GM23248 (cell line): ENCODE measurements around the gene C2orf74. TPM values are rescaled to one million over a fixed set of nuclear protein-coding genes. Genes with fewer than 3 reads are reported as not detected.
"Not testable (repeated sequence)": the region's sequence is repeated elsewhere in the genome, so short reads cannot be mapped to it uniquely, and the experiment has no call there.

Source experiments
- DNase-seq: peaks from one replicate; pipeline ENCODE4 v3.0.0-alpha.2; 2015
- H2AFZ ChIP-seq: fragments of 200-600 bp; sonication (generic); 2 replicates; pipeline ENCODE4 v1.6.1; 2016; ENCODE audit warnings: antibody characterized with exemption
- H3F3A ChIP-seq: fragments of 200-600 bp; sonication (generic); 2 replicates; pipeline ENCODE4 v1.6.1; 2016; ENCODE audit warnings: mild to moderate bottlenecking, antibody characterized with exemption, mixed run types; ENCODE audit not compliant: insufficient read depth
- H3K27ac ChIP-seq: fragments of 200-600 bp; sonication (generic); 2 replicates; pipeline ENCODE4 v1.5.1; 2016; ENCODE audit warnings: mild to moderate bottlenecking
- H3K27me3 ChIP-seq: fragments of 200-600 bp; sonication (generic); replicated peaks from 2 replicates; pipeline ENCODE4 v1.6.1; 2016; ENCODE audit warnings: mild to moderate bottlenecking; ENCODE audit not compliant: insufficient read depth
- H3K36me3 ChIP-seq: fragments of 200-600 bp; sonication (generic); 2 replicates; pipeline ENCODE4 v1.6.1; 2016; ENCODE audit warnings: low read depth, mild to moderate bottlenecking
- H3K4me1 ChIP-seq: fragments of 200-600 bp; sonication (generic); 2 replicates; pipeline ENCODE4 v1.6.1; 2016; ENCODE audit warnings: mild to moderate bottlenecking; ENCODE audit not compliant: insufficient read depth
- H3K4me2 ChIP-seq: fragments of 200-600 bp; sonication (generic); one replicate; pipeline ENCODE4 v1.6.1; 2016; ENCODE audit warnings: mild to moderate bottlenecking; ENCODE audit not compliant: unreplicated experiment
- H3K4me3 ChIP-seq: fragments of 200-600 bp; sonication (generic); 2 replicates; pipeline ENCODE4 v1.5.1; 2016; ENCODE audit warnings: mild to moderate bottlenecking
- H3K79me2 ChIP-seq: fragments of 200-600 bp; sonication (generic); 2 replicates; pipeline ENCODE4 v1.6.1; 2016; ENCODE audit warnings: mild to moderate bottlenecking; ENCODE audit not compliant: insufficient read depth
- H3K9ac ChIP-seq: fragments of 200-600 bp; sonication (generic); 2 replicates; pipeline ENCODE4 v1.6.1; 2016; ENCODE audit warnings: mild to moderate bottlenecking
- H3K9me2 ChIP-seq: fragments of 200-600 bp; sonication (generic); 2 replicates; pipeline ENCODE4 v1.6.1; 2016; ENCODE audit warnings: mixed run types, mild to moderate bottlenecking, moderate library complexity; ENCODE audit not compliant: insufficient read depth
- H3K9me3 ChIP-seq: fragments of 200-600 bp; sonication (generic); one replicate; pipeline ENCODE4 v1.6.1; 2017; ENCODE audit warnings: low read depth
- H4K20me1 ChIP-seq: fragments of 200-600 bp; sonication (generic); 2 replicates; pipeline ENCODE4 v1.6.0; 2016; ENCODE audit not compliant: insufficient read depth
- EZH2 ChIP-seq: fragments of 200-600 bp; sonication (generic); IDR thresholded peaks from 2 replicates; pipeline ENCODE4 v1.6.1; 2018; ENCODE audit warnings: antibody characterized with exemption, mild to moderate bottlenecking; ENCODE audit not compliant: insufficient read depth, poor library complexity, severe bottlenecking
- EZH2phosphoT487 ChIP-seq: fragments of 200-600 bp; sonication (generic); IDR thresholded peaks from 2 replicates; pipeline ENCODE4 v1.6.1; 2018; ENCODE audit warnings: antibody characterized with exemption, moderate library complexity, mild to moderate bottlenecking, low read depth; ENCODE audit not compliant: insufficient read depth
- WGBS, 2 experiments: methylation state at CpG; one replicate each; pipeline ENCODE4 v1.1.6; 2015 to 2017; ENCODE audit warnings: low lambda C conversion rate in 2 of 2, low coverage in 1 of 2; ENCODE audit errors: missing lambda C conversion rate in 2 of 2; 5-methylcytosine and 5-hydroxymethylcytosine counted together
- in situ Hi-C: fragments of 300-500 bp; cut with MboI; formaldehyde crosslinking; loops from 2 replicates; pipeline ENCODE4 v1.15.0; 2020
- polyA plus RNA-seq: library from polyadenylated mRNA; unstranded; fragments of >200 nt; fragmentation: Nextera tagmentation; extraction: Ambion mirVana; gene quantifications from 2 replicates; pipeline ENCODE4 v1.2.1, GENCODE V29; 2016
- total RNA-seq: library from RNA; depleted of rRNA; stranded (reverse); fragments of >200 nt; shearing (Covaris generic); gene quantifications from 2 replicates; pipeline ENCODE4 v1.2.3, GENCODE V29; 2014

The C2orf74 gene
- total and polyA plus RNA-seq, 2 experiments from 2014 or later: 7.7 to 14.2 TPM

DNA sequence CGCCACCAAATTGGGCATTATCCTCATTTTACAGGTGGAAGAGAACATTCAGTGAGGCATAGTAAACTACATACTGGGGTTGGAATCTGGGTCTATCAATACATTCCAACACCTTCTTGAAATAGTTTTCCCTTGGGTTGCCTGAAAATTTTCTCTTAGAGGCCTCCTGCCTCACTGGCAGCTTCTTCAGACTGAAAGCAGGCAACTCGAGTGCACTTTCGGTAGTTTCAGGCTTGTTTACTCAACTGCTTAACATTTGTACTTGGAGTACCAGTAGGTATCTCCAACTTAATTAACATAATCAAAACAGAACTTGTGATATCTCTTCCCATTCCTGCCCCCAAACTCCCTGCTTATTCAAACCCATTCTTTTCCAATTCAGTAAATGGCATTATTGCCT, 36.2 kb upstream of the C2orf74 start:
- no peak for DNase-seq
- Histone ChIP-seq H3K27ac (no peak overlapping the region), H3K9me3 (no peaks in the 10 kb centered on the region), H3F3A (no peaks in the 10 kb centered on the region), H3K4me1 (no peaks in the 10 kb centered on the region), H4K20me1 (no peaks in the 10 kb centered on the region), H2AFZ (no peak overlapping the region), H3K4me2 (no peak overlapping the region), H3K36me3 (no peaks in the 10 kb centered on the region), H3K27me3 (no peaks in the 10 kb centered on the region), H3K4me3 (no peak overlapping the region), H3K79me2 (no peaks in the 10 kb centered on the region), H3K9me2 (no peaks in the 10 kb centered on the region), H3K9ac (no peak overlapping the region)
- WGBS, 2 experiments: 96 to 98% methylated on average over 3 of the region's 3 CpGs
- TF ChIP-seq EZH2phosphoT487 (no peak), EZH2 (no peak)
- in situ Hi-C loops: no loop called here

DNA sequence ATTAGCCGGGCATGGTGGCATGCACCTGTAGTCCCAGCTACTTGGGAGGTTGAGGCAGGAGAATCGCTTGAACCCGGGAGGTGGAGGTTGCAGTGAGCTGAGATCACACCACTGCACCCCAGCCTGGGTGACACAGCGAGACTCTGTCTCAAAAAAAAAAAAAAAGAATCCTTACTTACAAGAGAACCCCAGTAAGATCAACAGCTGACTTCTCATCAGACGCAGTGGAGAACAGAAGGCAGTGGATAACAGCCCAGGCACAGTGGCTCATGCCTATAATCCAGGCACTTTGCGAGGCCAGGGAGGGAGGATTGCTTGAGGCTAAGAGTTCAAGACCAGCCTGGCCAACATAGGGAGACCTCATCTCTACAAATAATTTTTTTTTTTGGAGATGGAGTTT, 33.9 kb upstream of the C2orf74 start:
- DNase-seq, H4K20me1 ChIP-seq, H3K36me3 ChIP-seq, H3K4me2 ChIP-seq, H3F3A ChIP-seq, H3K4me3 ChIP-seq, H2AFZ ChIP-seq, H3K9me3 ChIP-seq, H3K27ac ChIP-seq, in situ Hi-C loops, H3K79me2 ChIP-seq, H3K9ac ChIP-seq, H3K9me2 ChIP-seq, H3K4me1 ChIP-seq, H3K27me3 ChIP-seq: not testable (repeated sequence)
- WGBS, 2 experiments: 95 to 96% methylated on average over 4 to 6 of the region's 6 CpGs

DNA sequence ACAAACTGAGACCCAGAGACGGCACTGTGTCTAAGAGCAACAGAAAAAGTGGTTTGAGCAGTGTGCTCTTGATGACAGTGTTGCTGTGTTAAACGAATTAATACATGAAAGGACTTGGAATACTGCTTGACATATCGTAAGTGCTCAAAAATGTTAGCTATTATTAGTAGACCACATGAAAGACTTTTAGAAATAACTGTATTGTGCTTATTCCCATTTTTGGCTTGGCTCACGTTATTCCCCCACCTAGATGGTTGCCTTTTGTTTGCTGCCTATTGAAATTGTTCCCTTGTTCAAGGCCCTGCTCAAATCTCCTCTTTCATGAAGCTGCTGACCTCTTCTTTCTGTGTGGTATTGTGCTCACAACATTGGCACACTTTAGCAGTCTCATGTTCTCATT, 27.8 kb upstream of the C2orf74 start:
- H2AFZ ChIP-seq: no peak overlapping the region
- WGBS, 2 experiments: 37 to 41% methylated on average over 4 of the region's 4 CpGs

DNA sequence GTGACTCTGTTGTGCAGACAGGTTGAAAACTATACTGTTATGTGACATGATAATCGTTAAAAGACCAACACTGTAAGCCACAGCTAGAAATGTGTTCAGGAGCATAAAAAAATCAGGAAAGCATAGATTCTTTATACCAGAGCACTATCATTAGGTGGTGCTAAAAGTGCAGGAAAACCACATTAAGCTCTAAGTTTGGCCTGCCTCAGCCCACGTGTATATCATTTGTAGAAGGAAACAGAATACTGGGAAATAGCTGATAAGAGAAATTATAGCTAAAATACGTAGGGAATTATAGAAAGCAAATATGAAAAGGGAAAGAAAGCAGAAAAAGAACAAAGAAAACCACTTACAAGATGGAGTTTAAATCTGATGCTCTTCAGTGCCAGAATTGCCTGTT, 26.5 kb upstream of the C2orf74 start:
- no peaks in the 10 kb centered on the region for H3K9me2 ChIP-seq
- H3F3A ChIP-seq: no peaks in the 10 kb centered on the region
- H3K9ac ChIP-seq: no peak overlapping the region
- no peak overlapping the region for H3K27ac ChIP-seq
- H3K79me2 ChIP-seq: no peaks in the 10 kb centered on the region
- H3K9me3 ChIP-seq: no peaks in the 10 kb centered on the region
- H4K20me1 ChIP-seq: no peaks in the 10 kb centered on the region
- H3K27me3 ChIP-seq: no peaks in the 10 kb centered on the region
- H2AFZ ChIP-seq: no peak overlapping the region
- 26 to 27% methylated on average over 3 of the region's 3 CpGs for WGBS, 2 experiments
- no peak overlapping the region for H3K4me2 ChIP-seq
- DNase-seq: peak; percentile 66
- in situ Hi-C loops: no loop called here
- H3K4me3 ChIP-seq: no peak overlapping the region
- no peaks in the 10 kb centered on the region for H3K4me1 ChIP-seq
- no peaks in the 10 kb centered on the region for H3K36me3 ChIP-seq
- TF ChIP-seq EZH2: no peak
- TF ChIP-seq EZH2phosphoT487: no peak

More for the DNA sequence above, 27.8 kb upstream of the C2orf74 start:
- Histone ChIP-seq H4K20me1 (no peaks in the 10 kb centered on the region), H3K9me2 (no peaks in the 10 kb centered on the region), H3K4me1 (no peaks in the 10 kb centered on the region), H3K4me2 (no peak overlapping the region), H3K4me3 (no peak overlapping the region), H3K9me3 (no peaks in the 10 kb centered on the region), H3K79me2 (no peaks in the 10 kb centered on the region), H3K36me3 (no peaks in the 10 kb centered on the region), H3F3A (no peaks in the 10 kb centered on the region), H3K9ac (no peak overlapping the region), H3K27me3 (no peaks in the 10 kb centered on the region), H3K27ac (no peak overlapping the region)
- DNase-seq: no peak
- TF ChIP-seq EZH2phosphoT487 (no peak), EZH2 (no peak)
- in situ Hi-C loops: no loop called here

- DNase-seq: no peak
- 66 to 74% methylated on average over 4 of the region's 4 CpGs for WGBS, 2 experiments
- H3K27ac ChIP-seq: no peak overlapping the region
Measured at GRCh38 chr2:61138859-61139258, 23.1 kb upstream of the C2orf74 start.

More at GRCh38 chr2:61138859-61139258, 23.1 kb upstream of the C2orf74 start:
- Histone ChIP-seq H2AFZ (no peak overlapping the region), H3K9ac (no peak overlapping the region), H3F3A (no peaks in the 10 kb centered on the region), H3K27me3 (no peaks in the 10 kb centered on the region), H3K79me2 (no peaks in the 10 kb centered on the region), H3K36me3 (no peaks in the 10 kb centered on the region), H3K9me3 (no peaks in the 10 kb centered on the region), H3K4me3 (no peak overlapping the region), H4K20me1 (no peaks in the 10 kb centered on the region), H3K4me1 (no peaks in the 10 kb centered on the region), H3K4me2 (no peak overlapping the region), H3K9me2 (no peaks in the 10 kb centered on the region)
- in situ Hi-C loops: no loop called here
- no peak for TF ChIP-seq EZH2
- no peak for TF ChIP-seq EZH2phosphoT487
